GM23248 (cell line): Measurements from ENCODE around the gene PLEKHG1.

Experiments
- EZH2 ChIP-seq: fragments of 200-600 bp; sonication (generic); IDR thresholded peaks from 2 replicates; pipeline ENCODE4 v1.6.1; 2018; ENCODE audit warnings: antibody characterized with exemption, mild to moderate bottlenecking; ENCODE audit not compliant: insufficient read depth, poor library complexity, severe bottlenecking
- EZH2phosphoT487 ChIP-seq: fragments of 200-600 bp; sonication (generic); IDR thresholded peaks from 2 replicates; pipeline ENCODE4 v1.6.1; 2018; ENCODE audit warnings: antibody characterized with exemption, moderate library complexity, mild to moderate bottlenecking, low read depth; ENCODE audit not compliant: insufficient read depth

DNA sequence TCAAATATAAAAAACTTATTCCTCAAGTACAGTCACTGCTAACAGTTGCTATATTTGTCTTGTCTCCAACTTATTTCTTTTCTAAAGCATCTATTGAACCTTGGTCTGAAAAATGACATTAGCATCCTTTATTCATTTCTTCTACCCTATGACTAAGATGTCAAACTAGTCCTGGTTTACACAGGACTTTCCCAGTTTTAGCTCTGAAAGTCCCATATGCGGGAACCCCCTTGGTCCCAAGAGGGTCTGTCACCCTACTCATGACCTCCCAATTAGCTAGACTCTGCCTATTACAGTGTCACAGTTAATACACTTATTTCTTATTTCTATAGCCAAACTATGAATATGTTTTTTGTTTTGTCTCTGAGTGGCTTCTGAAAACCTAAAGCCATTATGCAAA, 37.1 kb downstream of the PLEKHG1 start:
- no peak for TF ChIP-seq EZH2phosphoT487
- TF ChIP-seq EZH2, result no peak
